IMR-90 (cell line): ENCODE results near the gene LDAF1. TPM values are rescaled to one million over a fixed set of nuclear protein-coding genes. Genes with fewer than 3 reads are reported as not detected.

ENCODE experiments used
- ATAC-seq: fragments of 200-7000 bp; cut with Tn5 transposase; 2 replicates; pipeline ENCODE4 v1.9.1; 2020; ENCODE audit warnings: low read depth, mild to moderate bottlenecking, moderate library complexity
- BruUV-seq: library from RNA; stranded (reverse); fragments of 400-500 nt; replicated peaks from 2 replicates; lab custom pipeline; 2021; lab: Mats Ljungman, UMichigan
- CTCF ChIA-PET: fragments of 300-600 bp; formaldehyde crosslinking; extraction: SDS; loops from one replicate; lab custom pipeline; 2021; ENCODE audit warnings: antibody characterized with exemption; lab: Yijun Ruan, JAX
- POLR2A ChIA-PET: fragments of 300-600 bp; sonication (Branson Sonifier 250); formaldehyde crosslinking; loops from one replicate; lab custom pipeline; 2022; ENCODE audit warnings: antibody characterized with exemption; ENCODE audit not compliant: unreplicated experiment; lab: Charles Lee
- DNase-seq: peaks from one replicate; pipeline ENCODE4 v3.0.0; 2013
- H2AFZ ChIP-seq: replicated peaks from 2 replicates; pipeline ENCODE3; 2013; ENCODE audit warnings: low read length, mild to moderate bottlenecking; ENCODE audit not compliant: poor library complexity
- H2AK5ac ChIP-seq: 2 replicates; pipeline ENCODE4 v1.6.1; 2013; ENCODE audit warnings: low read depth, low read length, inconsistent platforms
- H2AK9ac ChIP-seq: replicated peaks from 2 replicates; pipeline ENCODE3; 2013; ENCODE audit warnings: mild to moderate bottlenecking, low read depth, low read length, moderate library complexity; ENCODE audit not compliant: poor library complexity
- H2BK120ac ChIP-seq: 2 replicates; pipeline ENCODE4 v1.6.1; 2013; ENCODE audit warnings: low read depth, low read length, inconsistent platforms
- H2BK15ac ChIP-seq: 3 replicates; pipeline ENCODE4 v1.6.1; 2013; ENCODE audit warnings: low read depth, low read length, inconsistent platforms
- H2BK20ac ChIP-seq: 2 replicates; pipeline ENCODE4 v1.6.1; 2013; ENCODE audit warnings: low read depth, mild to moderate bottlenecking, inconsistent platforms, low read length, moderate library complexity
- H2BK5ac ChIP-seq: 2 replicates; pipeline ENCODE4 v1.6.1; 2013; ENCODE audit warnings: mild to moderate bottlenecking, low read depth, low read length, inconsistent platforms; ENCODE audit not compliant: poor library complexity, severe bottlenecking
- H3K14ac ChIP-seq: replicated peaks from 2 replicates; pipeline ENCODE4 v1.6.1; 2013; ENCODE audit warnings: low read depth, low read length, inconsistent platforms
- H3K18ac ChIP-seq: 2 replicates; pipeline ENCODE4 v1.6.1; 2013; ENCODE audit warnings: low read depth, low read length, control low read depth
- H3K23ac ChIP-seq: 2 replicates; pipeline ENCODE4 v1.6.1; 2013; ENCODE audit warnings: low read depth, low read length, inconsistent platforms
- H3K27ac ChIP-seq: 2 replicates; pipeline ENCODE4 v1.5.1; 2013; ENCODE audit warnings: mild to moderate bottlenecking, control low read depth, low read length; ENCODE audit not compliant: insufficient read depth
- H3K27me3 ChIP-seq: 2 replicates; pipeline ENCODE4 v1.6.1; 2013; ENCODE audit warnings: low read length; ENCODE audit not compliant: control insufficient read depth, insufficient read depth
- H3K36me3 ChIP-seq: 2 replicates; pipeline ENCODE4 v1.6.1; 2013; ENCODE audit warnings: low read length, mixed read lengths; ENCODE audit not compliant: control insufficient read depth, insufficient read depth
- H3K4ac ChIP-seq: 2 replicates; pipeline ENCODE4 v1.6.1; 2013; ENCODE audit warnings: low read depth, low read length, inconsistent platforms
- H3K4me1 ChIP-seq: 2 replicates; pipeline ENCODE4 v1.6.1; 2013; ENCODE audit warnings: low read length, mixed read lengths; ENCODE audit not compliant: control insufficient read depth, insufficient read depth
- H3K4me2 ChIP-seq: 2 replicates; pipeline ENCODE4 v1.6.1; 2013; ENCODE audit warnings: low read depth, mild to moderate bottlenecking, control low read depth, low read length, moderate library complexity
- H3K4me3 ChIP-seq: 2 replicates; pipeline ENCODE4 v1.5.1; 2013; ENCODE audit warnings: low read depth, mild to moderate bottlenecking, control low read depth, low read length, moderate library complexity; ENCODE audit not compliant: insufficient read depth
- H3K56ac ChIP-seq: 2 replicates; pipeline ENCODE4 v1.6.1; 2013; ENCODE audit warnings: low read length, inconsistent platforms; ENCODE audit not compliant: insufficient read depth; ENCODE audit errors: extremely low read depth
- H3K79me1 ChIP-seq, 2 experiments: 2 replicates each; pipeline ENCODE4 v1.6.1; 2013; ENCODE audit warnings: low read length in 2 of 2, inconsistent platforms in 1 of 2, low read depth in 1 of 2
- H3K9ac ChIP-seq: 2 replicates; pipeline ENCODE4 v1.6.1; 2013; ENCODE audit warnings: low read depth, low read length, control low read depth
- H3K9me1 ChIP-seq: 2 replicates; pipeline ENCODE4 v1.6.1; 2013; ENCODE audit warnings: low read length, inconsistent platforms; ENCODE audit not compliant: insufficient read depth
- H3K9me3 ChIP-seq: 2 replicates; pipeline ENCODE4 v1.6.1; 2013; ENCODE audit warnings: low read length; ENCODE audit not compliant: control insufficient read depth, insufficient read depth
- H4K20me1 ChIP-seq: 2 replicates; pipeline ENCODE4 v1.6.1; 2013; ENCODE audit warnings: low read length, inconsistent platforms; ENCODE audit not compliant: insufficient read depth
- H4K5ac ChIP-seq: 2 replicates; pipeline ENCODE4 v1.6.1; 2013; ENCODE audit warnings: mild to moderate bottlenecking, low read depth, low read length, control low read depth
- H4K8ac ChIP-seq, 2 experiments: 2 replicates each; pipeline ENCODE4 v1.6.1; 2013; ENCODE audit warnings: low read depth in 2 of 2, low read length in 2 of 2, control low read depth in 1 of 2, inconsistent platforms in 1 of 2
- H4K91ac ChIP-seq: 2 replicates; pipeline ENCODE4 v1.6.1; 2013; ENCODE audit warnings: low read depth, low read length, inconsistent platforms; ENCODE audit not compliant: insufficient read depth
- BHLHE40 ChIP-seq: fragments of 150-350 bp; IDR thresholded peaks from 2 replicates; pipeline ENCODE4 v1.6.1; 2016; ENCODE audit warnings: mild to moderate bottlenecking, low read depth, low read length
- CHD1 ChIP-seq: IDR thresholded peaks from 2 replicates; pipeline ENCODE4 v1.6.1; 2012; ENCODE audit warnings: low read depth, low read length, improper control_type of control experiment
- CTCF ChIP-seq: conservative IDR thresholded peaks from 2 replicates; pipeline ENCODE4 v1.5.1; 2012; ENCODE audit warnings: mild to moderate bottlenecking, low read depth, low read length, improper control_type of control experiment
- POLR2A ChIP-seq: IDR thresholded peaks from 2 replicates; pipeline ENCODE4 v1.6.1; 2012; ENCODE audit warnings: mild to moderate bottlenecking, low read depth, low read length
- RCOR1 ChIP-seq: IDR thresholded peaks from 2 replicates; pipeline ENCODE4 v1.6.1; 2012; ENCODE audit warnings: mild to moderate bottlenecking, low read length, improper control_type of control experiment; ENCODE audit not compliant: insufficient replicate concordance
- SMC3 ChIP-seq: fragments of 150-350 bp; IDR thresholded peaks from 2 replicates; pipeline ENCODE4 v1.6.1; 2016; ENCODE audit warnings: low read depth, mild to moderate bottlenecking, antibody characterized with exemption, low read length, moderate library complexity
- WGBS, 2 experiments: methylation state at CpG; one replicate each; pipeline versions ENCODE4 v1.1.5 to v1.1.7; 2013; ENCODE audit warnings: missing lambda C conversion rate in 2 of 2; ENCODE audit not compliant: insufficient read length in 1 of 2; ENCODE audit errors: extremely low coverage in 2 of 2; 5-methylcytosine and 5-hydroxymethylcytosine counted together
- dilution Hi-C: fragments of 300-500 bp; cut with HindIII; formaldehyde crosslinking; loops from one replicate; pipeline ENCODE4 v1.14.3; 2018; ENCODE audit warnings: low sequenced_read_pairs; ENCODE audit not compliant: unreplicated experiment
- in situ Hi-C: fragments of 300-500 bp; cut with MboI; formaldehyde crosslinking; loops from 3 replicates; pipeline ENCODE4 v1.14.3; 2019; ENCODE audit warnings: low sequenced_read_pairs, inconsistent platforms, mixed read lengths
- intact Hi-C: fragments of 100-400 bp; cut with micrococcal nuclease; formaldehyde crosslinking; loops from 2 replicates; pipeline ENCODE4 v1.10.0; 2022
- polyA plus RNA-seq, 3 experiments: library from polyadenylated mRNA; depleted of rRNA; stranded (reverse); fragments of >200 nt; gene quantifications; 2 replicates each; pipeline ENCODE4 v1.2.3, GENCODE V29; 2012; ENCODE audit warnings: low replicate concordance in 1 of 3
- total RNA-seq: library from RNA; depleted of rRNA; stranded (reverse); fragments of >200 nt; gene quantifications from 2 replicates; pipeline ENCODE4 v1.2.3, GENCODE V29; 2012

The LDAF1 gene
- total and polyA plus RNA-seq, 2 of the 4 experiments (the other 2 are of a cell fraction), result 21.0 to 62.2 TPM

- Histone ChIP-seq H3K9me3 (no peaks in the 10 kb centered on the region), H3K27ac (no peak overlapping the region), H3K4me2 (no peak overlapping the region), H3K18ac (no peak overlapping the region), H3K56ac (no peak overlapping the region), H3K4me1 (peaks cover 4% of the 10 kb centered on the region; the same call in 1 of the 2 replicates), H2BK20ac (no peak overlapping the region), H4K91ac (no peak overlapping the region), H3K4ac (no peak overlapping the region), H3K9ac (no peak overlapping the region), H2AK9ac (no peak overlapping the region), H3K4me3 (no peak overlapping the region), H3K14ac (no peak overlapping the region), H2BK5ac (no peak overlapping the region), H2AK5ac (no peak overlapping the region), H4K20me1 (peaks cover 7% of the 10 kb centered on the region; the same call in 1 of the 2 replicates), H4K5ac (no peak overlapping the region), H3K27me3 (no peaks in the 10 kb centered on the region), H2AFZ (no peak overlapping the region), H3K36me3 (peaks cover 36% of the 10 kb centered on the region), H2BK120ac (no peak overlapping the region), H3K23ac (no peak overlapping the region), H3K79me1 (peaks cover 6 to 16% of the 10 kb centered on the region in 2 experiments; a peak in 3 of 4 replicates), H4K8ac (no peak overlapping the region), H2BK15ac (no peak overlapping the region), H3K9me1 (peaks cover 10% of the 10 kb centered on the region)
- DNase-seq, result no peak
- TF ChIP-seq RCOR1 (no peak), SMC3 (no peak), CTCF (no peak), CHD1 (no peak), BHLHE40 (no peak), POLR2A (no peak)
- WGBS, 2 experiments, result 94% methylated on average over 2 of the region's 3 CpGs; no CpG with 5 or more reads in 1 of the 2 experiments
- ChIA-PET CTCF (no interaction called here), POLR2A (no interaction called here)
- dilution Hi-C loops (no loop called here), intact Hi-C loops (no loop called here), in situ Hi-C loops (loop anchor here (25.0 kb wide), 1 partner anchor 1165 kb away; no protein-coding TSS in a partner anchor)
- no peak for ATAC-seq
- no TSS peak for BruUV-seq
Observed at GRCh38 chr16:21172650-21173049, 14.2 kb downstream of the LDAF1 start.
